Measurements from ENCODE around the gene BARD1.

Gene BARD1

DNA sequence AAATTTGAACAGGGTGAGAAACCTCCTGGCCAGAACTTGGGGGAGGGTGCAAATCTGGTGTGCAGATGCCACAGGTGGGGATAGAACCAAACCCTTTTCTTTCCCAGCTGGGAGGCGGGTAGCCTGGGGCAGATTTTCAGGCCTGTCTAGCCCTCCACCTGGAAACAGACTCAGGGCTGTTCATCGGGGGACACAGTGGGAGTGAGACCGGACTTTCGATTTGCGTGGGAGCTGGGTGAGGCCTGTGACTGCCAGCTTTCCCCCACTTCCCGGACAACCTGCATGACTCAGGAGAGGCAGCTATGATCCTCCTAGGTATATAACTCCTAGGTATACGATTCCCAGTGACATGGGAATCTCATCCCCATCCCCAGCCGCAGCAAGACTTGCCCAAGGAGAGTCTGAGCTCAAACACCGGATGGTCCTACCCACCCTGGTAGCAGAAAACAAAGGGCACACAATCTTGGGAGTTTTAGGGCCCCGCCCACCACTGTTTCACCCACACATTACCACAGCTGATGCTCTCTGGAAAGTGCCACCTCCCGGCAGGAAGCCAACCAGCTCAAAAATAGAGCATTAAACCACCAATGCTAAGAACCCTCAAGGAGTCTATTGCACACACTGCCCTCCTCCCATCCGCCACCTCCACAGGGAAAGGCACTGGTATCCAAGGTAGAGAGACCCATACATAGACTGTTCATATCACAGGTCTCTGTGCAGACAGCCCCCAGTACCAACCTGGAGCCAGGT is 92.5 kb downstream of the BARD1 start:
- H4K20me1 ChIP-seq (ENCODE audit: insufficient read depth, low read length, poor library complexity, severe bottlenecking) = no peaks in the 10 kb centered on the region
- no peaks in the 10 kb centered on the region for H3K27me3 ChIP-seq (ENCODE audit: insufficient read depth, low read length, poor library complexity, severe bottlenecking)
- no peak overlapping the region for H3K4me2 ChIP-seq (ENCODE audit: low read depth, low read length, poor library complexity, severe bottlenecking)
- H3K4me1 ChIP-seq (ENCODE audit: insufficient read depth, low read length, poor library complexity, severe bottlenecking) = no peaks in the 10 kb centered on the region
- H3K79me2 ChIP-seq (ENCODE audit: insufficient read depth, low read length) = no peaks in the 10 kb centered on the region
- TF ChIP-seq, protein P1, sequence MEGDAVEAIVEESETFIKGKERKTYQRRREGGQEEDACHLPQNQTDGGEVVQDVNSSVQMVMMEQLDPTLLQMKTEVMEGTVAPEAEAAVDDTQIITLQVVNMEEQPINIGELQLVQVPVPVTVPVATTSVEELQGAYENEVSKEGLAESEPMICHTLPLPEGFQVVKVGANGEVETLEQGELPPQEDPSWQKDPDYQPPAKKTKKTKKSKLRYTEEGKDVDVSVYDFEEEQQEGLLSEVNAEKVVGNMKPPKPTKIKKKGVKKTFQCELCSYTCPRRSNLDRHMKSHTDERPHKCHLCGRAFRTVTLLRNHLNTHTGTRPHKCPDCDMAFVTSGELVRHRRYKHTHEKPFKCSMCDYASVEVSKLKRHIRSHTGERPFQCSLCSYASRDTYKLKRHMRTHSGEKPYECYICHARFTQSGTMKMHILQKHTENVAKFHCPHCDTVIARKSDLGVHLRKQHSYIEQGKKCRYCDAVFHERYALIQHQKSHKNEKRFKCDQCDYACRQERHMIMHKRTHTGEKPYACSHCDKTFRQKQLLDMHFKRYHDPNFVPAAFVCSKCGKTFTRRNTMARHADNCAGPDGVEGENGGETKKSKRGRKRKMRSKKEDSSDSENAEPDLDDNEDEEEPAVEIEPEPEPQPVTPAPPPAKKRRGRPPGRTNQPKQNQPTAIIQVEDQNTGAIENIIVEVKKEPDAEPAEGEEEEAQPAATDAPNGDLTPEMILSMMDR (conservative IDR thresholded peaks at IDR 0.05; ENCODE audit: low read length) = no peak
- no peak for TF ChIP-seq EZH2phosphoT487 (IDR thresholded peaks at IDR 0.05; ENCODE audit: borderline replicate concordance)
- H3K9me2 ChIP-seq (replicated peaks; ENCODE audit: low read depth, low read length) = no peaks in the 10 kb centered on the region
- no peak overlapping the region for H3K9ac ChIP-seq (ENCODE audit: low read depth, low read length, poor library complexity, severe bottlenecking)
- H3K9me3 ChIP-seq (ENCODE audit: insufficient read depth, low read depth, low read length) = no peaks in the 10 kb centered on the region
- H2AFZ ChIP-seq (ENCODE audit: low read length) = no peak overlapping the region
- no peak overlapping the region for H3K4me3 ChIP-seq (ENCODE audit: low read length, poor library complexity, severe bottlenecking)
- H3K36me3 ChIP-seq (ENCODE audit: insufficient read depth, low read length) = no peaks in the 10 kb centered on the region
- no peaks in the 10 kb centered on the region for H3F3A ChIP-seq (ENCODE audit: low read depth)

GRCh38 chr2:214715025-214715424 is 94.5 kb downstream of the BARD1 start:
- no peaks in the 10 kb centered on the region for H3K36me3 ChIP-seq (ENCODE audit: insufficient read depth, low read length)
- no peaks in the 10 kb centered on the region for H3K4me1 ChIP-seq (ENCODE audit: insufficient read depth, low read length, poor library complexity, severe bottlenecking)
- no peak for TF ChIP-seq EZH2phosphoT487 (IDR thresholded peaks at IDR 0.05; ENCODE audit: borderline replicate concordance)
- TF ChIP-seq, protein P1 (conservative IDR thresholded peaks at IDR 0.05; ENCODE audit: low read length) = no peak
- H3K9me3 ChIP-seq (ENCODE audit: insufficient read depth, low read depth, low read length) = no peaks in the 10 kb centered on the region
- no peaks in the 10 kb centered on the region for H4K20me1 ChIP-seq (ENCODE audit: insufficient read depth, low read length, poor library complexity, severe bottlenecking)
- H3K4me3 ChIP-seq (ENCODE audit: low read length, poor library complexity, severe bottlenecking) = no peak overlapping the region
- H2AFZ ChIP-seq (ENCODE audit: low read length) = no peak overlapping the region
- no peak overlapping the region for H3K9ac ChIP-seq (ENCODE audit: low read depth, low read length, poor library complexity, severe bottlenecking)
- no peaks in the 10 kb centered on the region for H3K79me2 ChIP-seq (ENCODE audit: insufficient read depth, low read length)
- no peak overlapping the region for H3K4me2 ChIP-seq (ENCODE audit: low read depth, low read length, poor library complexity, severe bottlenecking)
- H3K9me2 ChIP-seq (replicated peaks; ENCODE audit: low read depth, low read length) = no peaks in the 10 kb centered on the region
- H3F3A ChIP-seq (ENCODE audit: low read depth) = no peaks in the 10 kb centered on the region
- no peaks in the 10 kb centered on the region for H3K27me3 ChIP-seq (ENCODE audit: insufficient read depth, low read length, poor library complexity, severe bottlenecking)

DNA sequence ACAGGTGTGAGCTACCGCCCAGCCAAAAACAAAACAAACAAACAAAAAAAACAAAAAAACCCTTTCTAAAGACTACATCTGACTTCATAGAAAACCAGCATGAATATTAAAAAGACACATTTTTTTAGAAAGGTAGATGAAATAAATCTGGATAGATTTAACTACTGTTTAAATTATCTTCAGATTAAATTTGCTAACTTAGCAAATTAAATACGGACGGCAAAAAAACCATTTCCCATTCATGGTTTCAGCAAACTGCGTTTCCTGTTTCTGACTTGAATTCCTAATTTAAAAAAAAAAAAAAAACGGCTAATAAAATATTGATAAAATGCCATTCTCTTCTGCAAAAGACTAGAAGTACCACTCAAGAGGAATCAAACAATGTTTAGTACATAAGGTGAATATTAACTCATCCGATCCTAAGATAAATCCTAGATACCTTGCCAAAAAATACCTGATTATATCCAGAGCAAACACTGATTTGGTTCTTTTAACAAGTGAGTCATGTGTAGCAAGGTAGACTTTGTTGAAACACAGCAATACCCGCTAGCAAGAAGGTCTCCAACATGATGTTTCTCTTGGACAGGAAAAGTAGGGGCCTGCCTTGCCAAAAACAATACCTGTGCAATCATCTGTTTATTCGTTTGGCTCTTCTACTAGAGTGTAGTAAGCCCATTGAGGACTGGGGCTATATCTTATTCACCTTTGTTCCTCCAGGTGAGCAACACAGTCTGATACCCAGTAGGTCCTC is 96.2 kb downstream of the BARD1 start:
- Histone ChIP-seq H3K4me1 (ENCODE audit: insufficient read depth, low read length, poor library complexity, severe bottlenecking) (no peaks in the 10 kb centered on the region), H3K9ac (ENCODE audit: low read depth, low read length, poor library complexity, severe bottlenecking) (no peak overlapping the region), H3F3A (ENCODE audit: low read depth) (no peaks in the 10 kb centered on the region), H3K27me3 (ENCODE audit: insufficient read depth, low read length, poor library complexity, severe bottlenecking) (no peaks in the 10 kb centered on the region), H3K79me2 (ENCODE audit: insufficient read depth, low read length) (no peaks in the 10 kb centered on the region), H3K36me3 (ENCODE audit: insufficient read depth, low read length) (no peaks in the 10 kb centered on the region), H3K4me3 (ENCODE audit: low read length, poor library complexity, severe bottlenecking) (no peak overlapping the region), H3K9me3 (ENCODE audit: insufficient read depth, low read depth, low read length) (no peaks in the 10 kb centered on the region), H4K20me1 (ENCODE audit: insufficient read depth, low read length, poor library complexity, severe bottlenecking) (no peaks in the 10 kb centered on the region), H3K9me2 (replicated peaks; ENCODE audit: low read depth, low read length) (no peaks in the 10 kb centered on the region), H3K4me2 (ENCODE audit: low read depth, low read length, poor library complexity, severe bottlenecking) (no peak overlapping the region), H2AFZ (ENCODE audit: low read length) (no peak overlapping the region)
- no peak for TF ChIP-seq EZH2phosphoT487 (IDR thresholded peaks at IDR 0.05; ENCODE audit: borderline replicate concordance)
- TF ChIP-seq, protein P1 (conservative IDR thresholded peaks at IDR 0.05; ENCODE audit: low read length) = no peak

Data from Loucy (cell line).